HepG2 (cell line): ENCODE measurements around the gene BTN1A1. TPM values are rescaled to one million over a fixed set of nuclear protein-coding genes. Genes with fewer than 3 reads are reported as not detected.

Source experiments
- ELF4 ChIP-seq: sonication (generic); formaldehyde crosslinking; IDR thresholded peaks from 2 replicates; pipeline ENCODE4 v1.5.0; 2020; ENCODE audit warnings: missing genetic modification reagents, mild to moderate bottlenecking, moderate library complexity, borderline replicate concordance
- JDP2 ChIP-seq: sonication (generic); formaldehyde crosslinking; IDR thresholded peaks from 2 replicates; pipeline ENCODE4 v1.8.1; 2022; ENCODE audit warnings: missing genetic modification reagents, borderline replicate concordance
- KLF13 ChIP-seq: sonication (generic); formaldehyde crosslinking; IDR thresholded peaks from 2 replicates; pipeline ENCODE4 v1.4.0; 2020; ENCODE audit warnings: mild to moderate bottlenecking, missing genetic modification reagents
- MLLT10 ChIP-seq: sonication (generic); formaldehyde crosslinking; IDR thresholded peaks from 2 replicates; pipeline ENCODE4 v1.4.0; 2020; ENCODE audit warnings: missing genetic modification reagents
- NPAS2 ChIP-seq: sonication (generic); formaldehyde crosslinking; IDR thresholded peaks from 2 replicates; pipeline ENCODE4 v1.8.0; 2022; ENCODE audit warnings: mild to moderate bottlenecking, missing genetic modification reagents, borderline replicate concordance
- SATB2 ChIP-seq: sonication (generic); formaldehyde crosslinking; IDR thresholded peaks from 2 replicates; pipeline ENCODE4 v1.5.0; 2020; ENCODE audit warnings: missing genetic modification reagents
- STAT5B ChIP-seq: sonication (generic); formaldehyde crosslinking; IDR thresholded peaks from 2 replicates; pipeline ENCODE4 v1.4.0; 2020; ENCODE audit warnings: missing genetic modification reagents
- TAF1 ChIP-seq: sonication (generic); formaldehyde crosslinking; IDR thresholded peaks from 2 replicates; pipeline ENCODE4 v1.4.0; 2020; ENCODE audit warnings: missing genetic modification reagents
- ZBTB8A ChIP-seq: sonication (generic); formaldehyde crosslinking; IDR thresholded peaks from 2 replicates; pipeline ENCODE4 v1.4.0; 2020; ENCODE audit warnings: mild to moderate bottlenecking, low read depth, missing genetic modification reagents, borderline replicate concordance
- ZFX ChIP-seq: sonication (generic); formaldehyde crosslinking; IDR thresholded peaks from 2 replicates; pipeline ENCODE4 v1.4.0; 2020; ENCODE audit warnings: mild to moderate bottlenecking, low read depth, missing genetic modification reagents, moderate library complexity
- ZNF225 ChIP-seq: sonication (generic); formaldehyde crosslinking; IDR thresholded peaks from 2 replicates; pipeline ENCODE4 v1.4.0; 2020; ENCODE audit warnings: mild to moderate bottlenecking, missing genetic modification reagents
- ZNF253 ChIP-seq: sonication (generic); formaldehyde crosslinking; IDR thresholded peaks from 2 replicates; pipeline ENCODE4 v1.8.0; 2022; ENCODE audit warnings: mild to moderate bottlenecking, missing genetic modification reagents, borderline replicate concordance
- ZNF546 ChIP-seq: sonication (generic); formaldehyde crosslinking; conservative IDR thresholded peaks from 2 replicates; pipeline ENCODE4 v1.8.1; 2023; ENCODE audit warnings: mild to moderate bottlenecking, missing genetic modification reagents
- ZNF567 ChIP-seq: sonication (generic); formaldehyde crosslinking; IDR thresholded peaks from 2 replicates; pipeline ENCODE4 v1.8.1; 2023; ENCODE audit warnings: mild to moderate bottlenecking, missing genetic modification reagents, borderline replicate concordance
- ZNF605 ChIP-seq: sonication (generic); formaldehyde crosslinking; IDR thresholded peaks from 2 replicates; pipeline ENCODE4 v1.8.0; 2022; ENCODE audit warnings: mild to moderate bottlenecking, missing genetic modification reagents
- ZNF747 ChIP-seq: sonication (generic); formaldehyde crosslinking; IDR thresholded peaks from 2 replicates; pipeline ENCODE4 v1.8.1; 2023; ENCODE audit warnings: missing genetic modification reagents, mild to moderate bottlenecking, borderline replicate concordance
- polyA plus RNA-seq, 8 experiments: library from polyadenylated mRNA; depleted of rRNA in 3 of 8; stranded (reverse) in 7 of 8; unstranded in 1 of 8; fragments of >200 nt; fragmentation: Illumina TruSeq in 4 of 8; extraction: Trizol in 4 of 8; gene quantifications; 2 replicates each; pipeline versions ENCODE4 v1.2.1 to v1.2.3, GENCODE V29; 2011 to 2016; ENCODE audit warnings: low read depth in 4 of 8, missing spikeins in 1 of 8, mixed read lengths in 1 of 8; ENCODE audit not compliant: insufficient read depth in 1 of 8
- total RNA-seq, 5 experiments: library from RNA; depleted of rRNA; stranded (reverse); fragments of >200 nt; fragmentation: Illumina TruSeq; extraction: Trizol; gene quantifications; 2 replicates each; pipeline ENCODE4 v1.2.3, GENCODE V29; 2016; ENCODE audit warnings: low read depth in 1 of 5
- TF ChIP-seq, protein P1 (sequence below): sonication (generic); formaldehyde crosslinking; IDR thresholded peaks from 2 replicates; pipeline ENCODE4 v1.9.0; 2021; ENCODE audit warnings: missing genetic modification reagents, mild to moderate bottlenecking, borderline replicate concordance
- TF ChIP-seq, protein P2 (sequence below): sonication (generic); formaldehyde crosslinking; IDR thresholded peaks from 2 replicates; pipeline ENCODE4 v1.4.0; 2020; ENCODE audit warnings: missing genetic modification reagents, mild to moderate bottlenecking, borderline replicate concordance
- TF ChIP-seq, protein P3 (sequence below): sonication (generic); formaldehyde crosslinking; conservative IDR thresholded peaks from 2 replicates; pipeline ENCODE4 v1.8.0; 2022; ENCODE audit warnings: missing genetic modification reagents
- TF ChIP-seq, protein P4 (sequence below): sonication (generic); formaldehyde crosslinking; IDR thresholded peaks from 2 replicates; pipeline ENCODE4 v1.8.0; 2023; ENCODE audit warnings: mild to moderate bottlenecking, missing genetic modification reagents

The BTN1A1 gene
- total and polyA plus RNA-seq, 2 of the 13 experiments (the other 11 are each of a cell fraction or from before 2014, with no cell fraction given), result 0.04 TPM; not detected in 1

DNA sequence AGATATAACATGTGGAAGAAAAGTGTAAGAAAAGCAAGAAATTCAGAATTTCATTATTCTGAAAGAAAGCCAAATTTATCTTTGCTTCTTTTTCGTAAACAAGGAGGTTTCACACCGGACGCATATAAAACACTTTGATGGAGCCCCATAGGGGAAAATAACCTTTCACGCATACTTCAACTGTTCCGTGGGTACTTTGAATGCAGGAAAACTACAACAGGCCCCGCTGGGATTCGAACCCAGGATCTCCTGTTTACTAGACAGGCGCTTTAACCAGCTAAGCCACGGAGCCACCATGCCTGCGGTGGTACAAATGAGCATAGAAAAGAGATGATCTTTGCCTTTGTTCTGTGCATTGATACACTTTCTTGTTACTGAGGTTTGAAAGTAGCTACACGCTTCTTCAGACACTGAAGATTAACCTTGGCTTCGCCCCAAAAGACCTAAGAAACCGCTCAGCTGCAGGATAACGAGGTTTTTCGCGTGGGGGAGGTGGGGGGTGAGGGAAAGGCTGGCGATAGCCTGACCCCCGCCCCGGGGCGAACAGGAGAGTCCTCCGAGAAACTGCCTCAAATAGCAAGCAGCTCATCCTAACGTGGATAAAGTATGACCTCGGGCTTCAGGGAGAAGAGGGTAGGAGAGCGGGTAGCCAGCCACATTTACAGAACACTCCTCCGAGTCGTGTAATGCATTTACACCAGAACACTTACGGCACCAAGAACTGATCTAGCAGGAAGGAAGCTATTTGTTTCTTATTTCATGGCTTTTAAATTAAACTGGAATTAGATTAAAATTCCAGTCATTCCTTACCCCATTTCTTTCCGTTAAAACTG, 32.8 kb downstream of the BTN1A1 start (continued):
- TF ChIP-seq ZNF225 (CRISPR knock-in tag) (no peak; the same call in 1 of the 2 replicates), MLLT10 (no peak), KLF13 (CRISPR knock-in tag) (no peak), ZFX (CRISPR knock-in tag) (peak; percentile 48; the same call in 1 of the 2 replicates), SATB2 (CRISPR knock-in tag) (no peak), ZNF546 (CRISPR knock-in tag) (no peak), ZNF253 (no peak), ZNF605 (CRISPR knock-in tag) (peak; percentile 96), ZNF567 (CRISPR knock-in tag) (no peak), ZNF747 (CRISPR knock-in tag) (peak; percentile 31; the same call in 1 of the 2 replicates), TAF1 (CRISPR knock-in tag) (peak; percentile 30; the same call in 1 of the 2 replicates), NPAS2 (no peak), ZBTB8A (CRISPR knock-in tag) (no peak), JDP2 (CRISPR knock-in tag) (no peak), ELF4 (CRISPR knock-in tag) (no peak), STAT5B (CRISPR knock-in tag) (0 out of 2 replicates have a peak, but pooled peaks have one; percentile 51)
- TF ChIP-seq, protein P1, sequence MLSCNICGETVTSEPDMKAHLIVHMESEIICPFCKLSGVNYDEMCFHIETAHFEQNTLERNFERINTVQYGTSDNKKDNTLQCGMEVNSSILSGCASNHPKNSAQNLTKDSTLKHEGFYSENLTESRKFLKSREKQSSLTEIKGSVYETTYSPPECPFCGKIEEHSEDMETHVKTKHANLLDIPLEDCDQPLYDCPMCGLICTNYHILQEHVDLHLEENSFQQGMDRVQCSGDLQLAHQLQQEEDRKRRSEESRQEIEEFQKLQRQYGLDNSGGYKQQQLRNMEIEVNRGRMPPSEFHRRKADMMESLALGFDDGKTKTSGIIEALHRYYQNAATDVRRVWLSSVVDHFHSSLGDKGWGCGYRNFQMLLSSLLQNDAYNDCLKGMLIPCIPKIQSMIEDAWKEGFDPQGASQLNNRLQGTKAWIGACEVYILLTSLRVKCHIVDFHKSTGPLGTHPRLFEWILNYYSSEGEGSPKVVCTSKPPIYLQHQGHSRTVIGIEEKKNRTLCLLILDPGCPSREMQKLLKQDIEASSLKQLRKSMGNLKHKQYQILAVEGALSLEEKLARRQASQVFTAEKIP (CRISPR knock-in tag), result no peak
- TF ChIP-seq, protein P2, sequence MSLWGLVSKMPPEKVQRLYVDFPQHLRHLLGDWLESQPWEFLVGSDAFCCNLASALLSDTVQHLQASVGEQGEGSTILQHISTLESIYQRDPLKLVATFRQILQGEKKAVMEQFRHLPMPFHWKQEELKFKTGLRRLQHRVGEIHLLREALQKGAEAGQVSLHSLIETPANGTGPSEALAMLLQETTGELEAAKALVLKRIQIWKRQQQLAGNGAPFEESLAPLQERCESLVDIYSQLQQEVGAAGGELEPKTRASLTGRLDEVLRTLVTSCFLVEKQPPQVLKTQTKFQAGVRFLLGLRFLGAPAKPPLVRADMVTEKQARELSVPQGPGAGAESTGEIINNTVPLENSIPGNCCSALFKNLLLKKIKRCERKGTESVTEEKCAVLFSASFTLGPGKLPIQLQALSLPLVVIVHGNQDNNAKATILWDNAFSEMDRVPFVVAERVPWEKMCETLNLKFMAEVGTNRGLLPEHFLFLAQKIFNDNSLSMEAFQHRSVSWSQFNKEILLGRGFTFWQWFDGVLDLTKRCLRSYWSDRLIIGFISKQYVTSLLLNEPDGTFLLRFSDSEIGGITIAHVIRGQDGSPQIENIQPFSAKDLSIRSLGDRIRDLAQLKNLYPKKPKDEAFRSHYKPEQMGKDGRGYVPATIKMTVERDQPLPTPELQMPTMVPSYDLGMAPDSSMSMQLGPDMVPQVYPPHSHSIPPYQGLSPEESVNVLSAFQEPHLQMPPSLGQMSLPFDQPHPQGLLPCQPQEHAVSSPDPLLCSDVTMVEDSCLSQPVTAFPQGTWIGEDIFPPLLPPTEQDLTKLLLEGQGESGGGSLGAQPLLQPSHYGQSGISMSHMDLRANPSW (CRISPR knock-in tag), result no peak
- TF ChIP-seq, protein P3, sequence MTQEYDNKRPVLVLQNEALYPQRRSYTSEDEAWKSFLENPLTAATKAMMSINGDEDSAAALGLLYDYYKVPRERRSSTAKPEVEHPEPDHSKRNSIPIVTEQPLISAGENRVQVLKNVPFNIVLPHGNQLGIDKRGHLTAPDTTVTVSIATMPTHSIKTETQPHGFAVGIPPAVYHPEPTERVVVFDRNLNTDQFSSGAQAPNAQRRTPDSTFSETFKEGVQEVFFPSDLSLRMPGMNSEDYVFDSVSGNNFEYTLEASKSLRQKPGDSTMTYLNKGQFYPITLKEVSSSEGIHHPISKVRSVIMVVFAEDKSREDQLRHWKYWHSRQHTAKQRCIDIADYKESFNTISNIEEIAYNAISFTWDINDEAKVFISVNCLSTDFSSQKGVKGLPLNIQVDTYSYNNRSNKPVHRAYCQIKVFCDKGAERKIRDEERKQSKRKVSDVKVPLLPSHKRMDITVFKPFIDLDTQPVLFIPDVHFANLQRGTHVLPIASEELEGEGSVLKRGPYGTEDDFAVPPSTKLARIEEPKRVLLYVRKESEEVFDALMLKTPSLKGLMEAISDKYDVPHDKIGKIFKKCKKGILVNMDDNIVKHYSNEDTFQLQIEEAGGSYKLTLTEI (CRISPR knock-in tag), result no peak
- TF ChIP-seq, protein P4, sequence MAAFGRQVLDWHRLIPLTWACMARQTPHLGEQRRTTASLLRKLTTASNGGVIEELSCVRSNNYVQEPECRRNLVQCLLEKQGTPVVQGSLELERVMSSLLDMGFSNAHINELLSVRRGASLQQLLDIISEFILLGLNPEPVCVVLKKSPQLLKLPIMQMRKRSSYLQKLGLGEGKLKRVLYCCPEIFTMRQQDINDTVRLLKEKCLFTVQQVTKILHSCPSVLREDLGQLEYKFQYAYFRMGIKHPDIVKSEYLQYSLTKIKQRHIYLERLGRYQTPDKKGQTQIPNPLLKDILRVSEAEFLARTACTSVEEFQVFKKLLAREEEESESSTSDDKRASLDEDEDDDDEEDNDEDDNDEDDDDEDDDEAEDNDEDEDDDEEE (CRISPR knock-in tag), result peak; percentile 79; the same call in 1 of the 2 replicates
